ENCODE results near the gene TRMU. TPM values are rescaled to one million over a fixed set of nuclear protein-coding genes. Genes with fewer than 3 reads are reported as not detected.

TRMU gene
- total RNA-seq, 1 experiment from 2014 or later, result 48.8 TPM

DNA sequence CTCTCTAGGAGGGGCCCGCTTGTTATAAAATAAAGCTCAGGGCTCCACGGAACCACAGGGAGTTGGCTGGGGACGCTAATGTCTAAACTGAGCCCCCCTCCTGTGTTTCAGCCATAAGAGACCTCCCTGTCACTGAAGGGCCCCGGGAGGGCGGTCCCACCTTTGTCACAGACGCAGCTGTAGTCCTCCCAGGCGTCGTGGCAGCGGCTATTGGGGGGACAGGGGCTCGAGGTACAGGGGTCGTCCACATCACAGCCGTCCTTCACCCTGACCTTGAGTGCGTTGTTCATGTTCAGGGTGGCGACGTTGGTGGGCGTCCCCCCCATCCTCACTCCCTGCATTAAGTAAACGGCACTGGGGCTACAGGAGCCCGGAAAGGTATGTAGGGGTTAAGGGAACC lies 62.0 kb downstream of the TRMU start:
- H3K9me3 ChIP-seq (ENCODE audit: control insufficient read depth, insufficient read depth, low read depth, low read length), result no peaks in the 10 kb centered on the region
- no peak overlapping the region for H3K27ac ChIP-seq (ENCODE audit: low read length)
- in situ Hi-C loops (cut with HindIII; ENCODE audit: low pct_unique_long_range_greater_than_20kb, low sequenced_read_pairs) (no loop called here), intact Hi-C loops (cut with micrococcal nuclease; ENCODE audit: unreplicated experiment) (no loop called here)
- H3K4me1 ChIP-seq (ENCODE audit: control insufficient read depth, insufficient read depth, low read length), result no peaks in the 10 kb centered on the region
- TF ChIP-seq POLR2AphosphoS5 (IDR thresholded peaks at IDR 0.05; ENCODE audit: low read depth, low read length), result no peak
- no peak for TF ChIP-seq TCF7L2 (IDR thresholded peaks at IDR 0.05; ENCODE audit: low read depth, low read length)
- TF ChIP-seq, protein P1, sequence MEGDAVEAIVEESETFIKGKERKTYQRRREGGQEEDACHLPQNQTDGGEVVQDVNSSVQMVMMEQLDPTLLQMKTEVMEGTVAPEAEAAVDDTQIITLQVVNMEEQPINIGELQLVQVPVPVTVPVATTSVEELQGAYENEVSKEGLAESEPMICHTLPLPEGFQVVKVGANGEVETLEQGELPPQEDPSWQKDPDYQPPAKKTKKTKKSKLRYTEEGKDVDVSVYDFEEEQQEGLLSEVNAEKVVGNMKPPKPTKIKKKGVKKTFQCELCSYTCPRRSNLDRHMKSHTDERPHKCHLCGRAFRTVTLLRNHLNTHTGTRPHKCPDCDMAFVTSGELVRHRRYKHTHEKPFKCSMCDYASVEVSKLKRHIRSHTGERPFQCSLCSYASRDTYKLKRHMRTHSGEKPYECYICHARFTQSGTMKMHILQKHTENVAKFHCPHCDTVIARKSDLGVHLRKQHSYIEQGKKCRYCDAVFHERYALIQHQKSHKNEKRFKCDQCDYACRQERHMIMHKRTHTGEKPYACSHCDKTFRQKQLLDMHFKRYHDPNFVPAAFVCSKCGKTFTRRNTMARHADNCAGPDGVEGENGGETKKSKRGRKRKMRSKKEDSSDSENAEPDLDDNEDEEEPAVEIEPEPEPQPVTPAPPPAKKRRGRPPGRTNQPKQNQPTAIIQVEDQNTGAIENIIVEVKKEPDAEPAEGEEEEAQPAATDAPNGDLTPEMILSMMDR (IDR thresholded peaks at IDR 0.05), result no peak
- TF ChIP-seq SIN3A (IDR thresholded peaks at IDR 0.05; ENCODE audit: borderline replicate concordance, insufficient read depth, low read depth, low read length), result no peak
- no peak for TF ChIP-seq REST (IDR thresholded peaks at IDR 0.05; ENCODE audit: insufficient read depth in 1 of 2, low read depth in 2 of 2, low read length in 1 of 2)
- no peak overlapping the region for H3K4me3 ChIP-seq (ENCODE audit: low read depth in 2 of 2, low read length in 2 of 2)
- H3K36me3 ChIP-seq (ENCODE audit: control insufficient read depth, insufficient read depth, low read length), result no peaks in the 10 kb centered on the region
- BruUV-seq (replicated peaks), result no TSS peak
- ChIA-PET CTCF (no interaction called here), POLR2A (no interaction called here)
- no peaks in the 10 kb centered on the region for H3K27me3 ChIP-seq (ENCODE audit: control insufficient read depth, insufficient read depth, low read length)
- ATAC-seq (no peak), DNase-seq (ENCODE audit: low read depth, low spot score) (no peak)

GRCh38 chr22:46397951-46398350 lies 62.4 kb downstream of the TRMU start:
- BruUV-seq (replicated peaks), result no TSS peak
- Histone ChIP-seq H3K27me3 (ENCODE audit: control insufficient read depth, insufficient read depth, low read length) (no peaks in the 10 kb centered on the region), H3K4me3 (ENCODE audit: low read depth in 2 of 2, low read length in 2 of 2) (no peak overlapping the region), H3K36me3 (ENCODE audit: control insufficient read depth, insufficient read depth, low read length) (no peaks in the 10 kb centered on the region), H3K27ac (ENCODE audit: low read length) (no peak overlapping the region), H3K9me3 (ENCODE audit: control insufficient read depth, insufficient read depth, low read depth, low read length) (no peaks in the 10 kb centered on the region), H3K4me1 (ENCODE audit: control insufficient read depth, insufficient read depth, low read length) (no peaks in the 10 kb centered on the region)
- in situ Hi-C loops (cut with HindIII; ENCODE audit: low pct_unique_long_range_greater_than_20kb, low sequenced_read_pairs), result no loop called here
- ATAC-seq, result no peak
- no peak for DNase-seq (ENCODE audit: low read depth, low spot score)
- TF ChIP-seq TCF7L2 (IDR thresholded peaks at IDR 0.05; ENCODE audit: low read depth, low read length), result no peak
- TF ChIP-seq, protein P1 (IDR thresholded peaks at IDR 0.05), result no peak
- TF ChIP-seq POLR2AphosphoS5 (IDR thresholded peaks at IDR 0.05; ENCODE audit: low read depth, low read length), result no peak
- TF ChIP-seq REST (IDR thresholded peaks at IDR 0.05; ENCODE audit: insufficient read depth in 1 of 2, low read depth in 2 of 2, low read length in 1 of 2), result no peak
- no peak for TF ChIP-seq SIN3A (IDR thresholded peaks at IDR 0.05; ENCODE audit: borderline replicate concordance, insufficient read depth, low read depth, low read length)
- intact Hi-C loops (cut with micrococcal nuclease; ENCODE audit: unreplicated experiment), result no loop called here
- CTCF ChIA-PET, result no interaction called here
- POLR2A ChIA-PET, result no interaction called here
